Suprapubic skin (tissue), 4 donors: ENCODE data around the gene NF1.
"Not testable (repeated sequence)": the region's sequence is repeated elsewhere in the genome, so short reads cannot be mapped to it uniquely, and the experiment has no call there.

ENCODE experiments used
- EP300 ChIP-seq: sonication (generic); formaldehyde crosslinking; IDR thresholded peaks from one replicate; pipeline ENCODE4 v1.6.1; 2017; ENCODE audit warnings: antibody characterized with exemption
- POLR2A ChIP-seq, 2 donors: fragments of 450-650 bp; IDR thresholded peaks; one replicate each; pipeline ENCODE4 v1.6.1; 2017; ENCODE audit warnings: antibody characterized with exemption in 2 of 2, mild to moderate bottlenecking in 2 of 2, moderate library complexity in 2 of 2
- POLR2AphosphoS5 ChIP-seq, 3 donors: sonication (generic); formaldehyde crosslinking; IDR thresholded peaks; one replicate each; pipeline ENCODE4 v1.6.1; 2017; ENCODE audit warnings: antibody characterized with exemption in 3 of 3
- TF ChIP-seq, protein P1 (sequence below), 2 donors: fragments of 200-600 bp in 1 of 2; fragments of 450-650 bp in 1 of 2; sonication (generic) in 1 of 2; IDR thresholded peaks; one replicate each; pipeline ENCODE4 v1.5.1; 2016 to 2019; ENCODE audit warnings: antibody characterized with exemption in 2 of 2, mild to moderate bottlenecking in 1 of 2, moderate library complexity in 1 of 2

- not testable (repeated sequence) for TF ChIP-seq POLR2AphosphoS5 (IDR thresholded peaks at IDR 0.05); POLR2A (IDR thresholded peaks at IDR 0.05); EP300
- TF ChIP-seq, protein P1, sequence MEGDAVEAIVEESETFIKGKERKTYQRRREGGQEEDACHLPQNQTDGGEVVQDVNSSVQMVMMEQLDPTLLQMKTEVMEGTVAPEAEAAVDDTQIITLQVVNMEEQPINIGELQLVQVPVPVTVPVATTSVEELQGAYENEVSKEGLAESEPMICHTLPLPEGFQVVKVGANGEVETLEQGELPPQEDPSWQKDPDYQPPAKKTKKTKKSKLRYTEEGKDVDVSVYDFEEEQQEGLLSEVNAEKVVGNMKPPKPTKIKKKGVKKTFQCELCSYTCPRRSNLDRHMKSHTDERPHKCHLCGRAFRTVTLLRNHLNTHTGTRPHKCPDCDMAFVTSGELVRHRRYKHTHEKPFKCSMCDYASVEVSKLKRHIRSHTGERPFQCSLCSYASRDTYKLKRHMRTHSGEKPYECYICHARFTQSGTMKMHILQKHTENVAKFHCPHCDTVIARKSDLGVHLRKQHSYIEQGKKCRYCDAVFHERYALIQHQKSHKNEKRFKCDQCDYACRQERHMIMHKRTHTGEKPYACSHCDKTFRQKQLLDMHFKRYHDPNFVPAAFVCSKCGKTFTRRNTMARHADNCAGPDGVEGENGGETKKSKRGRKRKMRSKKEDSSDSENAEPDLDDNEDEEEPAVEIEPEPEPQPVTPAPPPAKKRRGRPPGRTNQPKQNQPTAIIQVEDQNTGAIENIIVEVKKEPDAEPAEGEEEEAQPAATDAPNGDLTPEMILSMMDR (IDR thresholded peaks at IDR 0.05), result not testable (repeated sequence)
Observed at GRCh38 chr17:31090650-31091049, 4.1 kb upstream of the NF1 start.
